Neutrophil (primary cell): ENCODE data around the gene FBN1.

Experiments
- H3K27ac ChIP-seq: fragments of 200-600 bp; sonication (generic); 2 replicates; pipeline ENCODE4 v1.5.1; 2016; ENCODE audit warnings: mild to moderate bottlenecking, moderate library complexity
- H3K27me3 ChIP-seq: fragments of 200-600 bp; sonication (generic); 2 replicates; pipeline ENCODE4 v1.6.0; 2016; ENCODE audit warnings: mild to moderate bottlenecking
- H3K36me3 ChIP-seq: fragments of 200-600 bp; sonication (generic); 2 replicates; pipeline ENCODE4 v1.5.1; 2017
- H3K4me1 ChIP-seq, 2 experiments: fragments of 200-600 bp in 1 of 2; sonication (generic) in 1 of 2; 1 replicate in 1 of 2; 2 replicates in 1 of 2; pipeline versions ENCODE4 v1.5.1 to v1.6.1; 2013 to 2016; ENCODE audit warnings: low read depth in 1 of 2, low read length in 1 of 2, mild to moderate bottlenecking in 1 of 2, moderate library complexity in 1 of 2; ENCODE audit not compliant: control insufficient read depth in 1 of 2, insufficient read depth in 1 of 2
- H3K4me3 ChIP-seq, 2 experiments: fragments of 200-600 bp in 1 of 2; sonication (generic) in 1 of 2; 1 replicate in 1 of 2; 2 replicates in 1 of 2; pipeline ENCODE4 v1.5.1; 2013 to 2016; ENCODE audit warnings: low read depth in 1 of 2, low read length in 1 of 2, mild to moderate bottlenecking in 1 of 2, moderate library complexity in 1 of 2
- H3K9me3 ChIP-seq: fragments of 200-600 bp; sonication (generic); 2 replicates; pipeline ENCODE4 v1.5.1; 2016
- CTCF ChIP-seq: fragments of 200-600 bp; sonication (generic); IDR thresholded peaks from 2 replicates; pipeline ENCODE4 v1.5.1; 2016; ENCODE audit warnings: antibody characterized with exemption

Gene FBN1

GRCh38 chr15:48582452-48583247, 62.9 kb downstream of the FBN1 start:
- Histone ChIP-seq H3K4me3 (no peak overlapping the region), H3K27ac (no peak overlapping the region), H3K27me3 (no peaks in the 10 kb centered on the region), H3K9me3 (no peaks in the 10 kb centered on the region), H3K36me3 (no peaks in the 10 kb centered on the region), H3K4me1 (peaks cover 8 to 15% of the 10 kb centered on the region in 2 experiments)
- no peak for TF ChIP-seq CTCF

DNA sequence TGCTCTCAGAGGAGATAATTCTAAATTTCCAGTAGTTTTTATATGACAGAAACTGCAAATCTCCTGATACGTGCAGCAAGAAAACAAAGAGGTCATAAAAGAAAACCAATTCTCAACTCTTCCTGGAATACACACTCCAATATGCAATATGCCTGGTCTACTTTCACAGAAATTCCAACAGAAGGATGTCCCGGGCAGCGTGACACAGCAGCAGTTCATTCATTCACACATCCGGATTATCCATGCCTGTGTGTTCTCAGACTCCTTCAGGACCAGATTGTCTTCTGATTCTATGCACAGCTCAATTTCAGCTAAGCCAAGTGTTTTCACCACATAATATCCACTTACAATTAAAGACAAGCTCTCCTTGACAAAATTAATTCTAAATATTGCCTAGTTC, 64.3 kb downstream of the FBN1 start:
- Histone ChIP-seq H3K27me3 (no peaks in the 10 kb centered on the region), H3K27ac (no peak overlapping the region)

GRCh38 chr15:48580736-48581135, 64.8 kb downstream of the FBN1 start:
- Histone ChIP-seq H3K27ac (no peak overlapping the region), H3K36me3 (no peaks in the 10 kb centered on the region), H3K27me3 (no peaks in the 10 kb centered on the region), H3K4me3 (no peak overlapping the region), H3K4me1 (peaks cover 8 to 15% of the 10 kb centered on the region in 2 experiments), H3K9me3 (no peaks in the 10 kb centered on the region)
- no peak for TF ChIP-seq CTCF

More for the DNA sequence above, 64.3 kb downstream of the FBN1 start:
- Histone ChIP-seq H3K4me3 (no peak overlapping the region), H3K36me3 (no peaks in the 10 kb centered on the region), H3K4me1 (peaks cover 8 to 15% of the 10 kb centered on the region in 2 experiments), H3K9me3 (no peaks in the 10 kb centered on the region)
- TF ChIP-seq CTCF: no peak

DNA sequence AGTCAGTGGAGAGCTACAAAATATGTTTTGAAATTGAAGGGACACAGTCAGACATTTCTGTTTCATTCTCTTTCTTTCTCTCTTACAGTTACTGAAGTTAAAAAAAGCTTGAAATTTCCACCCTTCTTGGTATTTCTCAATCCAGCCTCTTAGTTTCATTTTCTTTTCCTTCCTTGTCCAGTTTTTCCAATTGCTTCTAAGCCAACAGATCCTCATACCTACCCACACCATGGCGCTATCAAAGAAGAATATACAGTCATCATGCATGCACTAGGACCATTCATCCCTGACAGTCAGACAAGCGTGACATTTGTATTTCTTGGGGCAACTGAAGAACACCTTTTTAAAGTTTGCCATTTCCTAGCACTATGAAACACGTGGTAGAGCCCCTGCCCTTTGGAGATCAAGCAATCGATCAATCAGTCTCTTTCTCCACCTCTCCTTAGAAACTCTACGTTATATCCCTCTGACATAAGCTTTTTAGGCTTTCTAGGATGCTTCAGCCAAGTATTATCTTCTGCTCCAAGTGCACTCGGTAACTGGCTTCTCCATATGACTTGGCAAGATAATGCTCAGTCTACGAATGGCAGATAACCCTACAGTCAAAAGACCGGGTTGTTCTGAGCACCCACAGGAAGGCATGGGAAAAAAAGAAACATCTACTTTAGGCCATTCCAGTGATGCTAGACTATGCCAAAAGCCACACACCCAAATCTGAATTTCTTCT, 65.4 kb downstream of the FBN1 start:
- Histone ChIP-seq H3K4me3 (no peak overlapping the region), H3K4me1 (peaks cover 8 to 15% of the 10 kb centered on the region in 2 experiments), H3K27ac (peak overlapping the region; percentile 50), H3K36me3 (no peaks in the 10 kb centered on the region), H3K27me3 (no peaks in the 10 kb centered on the region), H3K9me3 (no peaks in the 10 kb centered on the region)
- TF ChIP-seq CTCF: no peak

GRCh38 chr15:48578965-48579364, 66.5 kb downstream of the FBN1 start:
- H3K36me3 ChIP-seq: no peaks in the 10 kb centered on the region
- H3K9me3 ChIP-seq: no peaks in the 10 kb centered on the region
- no peak for TF ChIP-seq CTCF
- no peak overlapping the region for H3K4me3 ChIP-seq
- H3K27me3 ChIP-seq: no peaks in the 10 kb centered on the region
- H3K4me1 ChIP-seq: peaks cover 8 to 15% of the 10 kb centered on the region in 2 experiments
- peak overlapping the region; percentile 50 for H3K27ac ChIP-seq
